B cell (primary cell): ENCODE data around the gene FOXN3. TPM values are rescaled to one million over a fixed set of nuclear protein-coding genes. Genes with fewer than 3 reads are reported as not detected.

Source experiments
- ATAC-seq: fragments of 200-7000 bp; cut with Tn5 transposase; one replicate; pipeline ENCODE4 v1.10.0; 2021; ENCODE audit warnings: low read depth, mild to moderate bottlenecking, moderate number of reproducible peaks, moderate library complexity
- CTCF ChIA-PET: fragments of 350-600 bp; sonication (Branson Sonifier 250); formaldehyde crosslinking; loops from one replicate; lab custom pipeline; 2021; ENCODE audit warnings: antibody characterized with exemption, inconsistent platforms; lab: Charles Lee
- POLR2A ChIA-PET: fragments of 350-600 bp; sonication (Branson Sonifier 250); formaldehyde crosslinking; loops from one replicate; lab custom pipeline; 2021; ENCODE audit warnings: antibody characterized with exemption; lab: Charles Lee
- DNase-seq: peaks from one replicate; pipeline ENCODE4 v3.0.0; 2013
- H2AFZ ChIP-seq: 2 replicates; pipeline ENCODE4 v1.6.1; 2012; ENCODE audit warnings: mild to moderate bottlenecking, low read depth, low read length; ENCODE audit not compliant: insufficient read depth, poor library complexity, severe bottlenecking
- H3K27ac ChIP-seq, 2 donors: 1 replicate in 1 of 2; 2 replicates in 1 of 2; pipeline ENCODE4 v1.5.1; 2012 to 2013; ENCODE audit warnings: low read length in 2 of 2, mild to moderate bottlenecking in 2 of 2, moderate library complexity in 1 of 2
- H3K27me3 ChIP-seq, 4 experiments: fragments of 200-600 bp in 1 of 4; sonication (generic) in 1 of 4; replicated peaks in 1 of 4; 1 replicate in 2 of 4; 2 replicates in 2 of 4; pipeline versions ENCODE4 v1.6.1 to v1.7.0; 2013 to 2016; ENCODE audit warnings: low read length in 3 of 4, mild to moderate bottlenecking in 2 of 4, mixed read lengths in 1 of 4, moderate library complexity in 1 of 4; ENCODE audit not compliant: insufficient read depth in 4 of 4, control insufficient read depth in 3 of 4; ENCODE audit errors: control extremely low read depth in 1 of 4
- H3K36me3 ChIP-seq, 2 experiments: replicated peaks in 1 of 2; 1 replicate in 1 of 2; 2 replicates in 1 of 2; pipeline versions ENCODE4 v1.6.1 to v1.7.1; 2013; ENCODE audit warnings: low read length in 1 of 2; ENCODE audit not compliant: insufficient read depth in 2 of 2, control insufficient read depth in 1 of 2; ENCODE audit errors: control extremely low read depth in 1 of 2, extremely low read depth in 1 of 2
- H3K4me1 ChIP-seq, 2 donors: fragments of 200-600 bp in 1 of 2; sonication (generic) in 1 of 2; 1 replicate in 1 of 2; 2 replicates in 1 of 2; pipeline versions ENCODE4 v1.5.1 to v1.6.1; 2013 to 2017; ENCODE audit warnings: low read length in 2 of 2; ENCODE audit not compliant: control insufficient read depth in 2 of 2, insufficient read depth in 2 of 2
- H3K4me2 ChIP-seq: replicated peaks from 2 replicates; pipeline ENCODE3; 2012; ENCODE audit warnings: mild to moderate bottlenecking, low read depth, low read length; ENCODE audit not compliant: poor library complexity, severe bottlenecking
- H3K4me3 ChIP-seq, 5 experiments: fragments of 200-600 bp in 1 of 5; sonication (generic) in 1 of 5; 1 replicate in 3 of 5; 2 replicates in 2 of 5; pipeline versions ENCODE4 v1.5.1 to v1.7.0; 2011 to 2016; ENCODE audit warnings: low read length in 4 of 5, mild to moderate bottlenecking in 4 of 5, low read depth in 2 of 5, control low read depth in 1 of 5, moderate library complexity in 1 of 5; ENCODE audit not compliant: insufficient read depth in 1 of 5; ENCODE audit errors: control extremely low read depth in 1 of 5, extremely low read depth in 1 of 5
- H3K79me2 ChIP-seq: fragments of 200-600 bp; sonication (generic); one replicate; pipeline ENCODE4 v1.6.0; 2016; ENCODE audit warnings: low read length; ENCODE audit not compliant: control insufficient read depth, insufficient read depth
- H3K9ac ChIP-seq: fragments of 200-600 bp; sonication (generic); 2 replicates; pipeline ENCODE4 v1.6.1; 2017; ENCODE audit warnings: mild to moderate bottlenecking, low read length, moderate library complexity
- H3K9me3 ChIP-seq, 3 donors: one replicate each; pipeline versions ENCODE4 v1.6.1 to v1.7.1; 2013; ENCODE audit warnings: low read length in 2 of 3; ENCODE audit not compliant: control insufficient read depth in 2 of 3, insufficient read depth in 1 of 3; ENCODE audit errors: control extremely low read depth in 1 of 3
- H4K20me1 ChIP-seq: 2 replicates; pipeline ENCODE4 v1.6.0; 2012; ENCODE audit warnings: mild to moderate bottlenecking, low read length; ENCODE audit not compliant: insufficient read depth, control insufficient read depth, poor library complexity, severe bottlenecking
- H3K27ac Mint-ChIP-seq: one replicate; pipeline ENCODE4 v1.8.0; 2021; ENCODE audit warnings: mixed read lengths
- H3K27me3 Mint-ChIP-seq: one replicate; pipeline ENCODE4 v1.8.0; 2021; ENCODE audit warnings: mixed read lengths
- H3K4me1 Mint-ChIP-seq: one replicate; pipeline ENCODE4 v1.8.0; 2021; ENCODE audit warnings: mixed read lengths
- H3K4me3 Mint-ChIP-seq: one replicate; pipeline ENCODE4 v1.8.0; 2021; ENCODE audit warnings: mixed read lengths
- H3K9me3 Mint-ChIP-seq: one replicate; pipeline ENCODE4 v1.8.0; 2022; ENCODE audit warnings: mixed read lengths; ENCODE audit not compliant: insufficient read depth
- EZH2 ChIP-seq: IDR thresholded peaks from 2 replicates; pipeline ENCODE4 v1.6.1; 2012; ENCODE audit warnings: borderline replicate concordance, low read depth, mild to moderate bottlenecking, moderate library complexity, low read length; ENCODE audit not compliant: insufficient read depth, poor library complexity, severe bottlenecking
- WGBS: methylation state at CpG from one replicate; pipeline ENCODE4 v1.1.5; 2013; ENCODE audit warnings: missing lambda C conversion rate; ENCODE audit not compliant: insufficient coverage; 5-methylcytosine and 5-hydroxymethylcytosine counted together
- intact Hi-C: fragments of 100-400 bp; cut with micrococcal nuclease; formaldehyde crosslinking; loops from one replicate; pipeline ENCODE4 v1.10.0; 2022
- polyA plus RNA-seq: library from polyadenylated mRNA; depleted of rRNA; stranded (reverse); fragments of >200 nt; gene quantifications from 2 replicates; pipeline ENCODE4 v1.2.3, GENCODE V29; 2012
- total RNA-seq, 2 donors: library from RNA; stranded (reverse); fragments of 120-200 nt in 1 of 2; gene quantifications; 1 replicate in 1 of 2; 2 replicates in 1 of 2; pipeline versions ENCODE4 v1.2.3 to v1.2.4, GENCODE V29; 2013 to 2022
- TF ChIP-seq, protein P1 (sequence below): fragments of 200-600 bp; IDR thresholded peaks from one replicate; pipeline ENCODE4 v1.8.0; 2022; ENCODE audit warnings: antibody characterized with exemption, mild to moderate bottlenecking

Gene FOXN3
- total and polyA plus RNA-seq, 2 donors (not counting 1 experiment from before 2014, with no cell fraction given): 80.6 to 98.2 TPM

DNA sequence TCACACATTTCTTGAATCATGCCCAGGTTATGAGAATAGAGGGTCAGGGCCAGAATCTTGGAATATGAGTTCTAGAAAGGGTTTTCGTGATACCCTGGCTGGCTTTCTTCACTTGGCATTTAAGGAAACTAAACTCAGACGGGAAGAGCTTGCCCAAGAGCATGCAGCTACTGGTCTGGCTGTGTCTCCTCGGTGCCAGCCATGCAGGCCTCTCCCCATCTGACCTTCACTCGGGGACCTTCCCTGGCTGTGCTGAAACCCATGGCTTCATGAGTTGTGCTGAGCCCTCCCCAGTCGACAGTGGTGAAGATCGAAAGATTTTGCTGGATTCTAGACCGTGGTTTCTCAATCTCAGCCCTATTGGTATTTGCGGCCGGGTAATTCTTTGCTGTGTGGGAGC lies 38.0 kb downstream of the FOXN3 start:
- CTCF ChIA-PET: interaction anchor here (1.5 kb wide), 1 partner anchor 44 kb away, joined by 6 read pairs; no protein-coding TSS in a partner anchor
- Mint-ChIP-seq H3K4me1 (peaks cover 57% of the 10 kb centered on the region), H3K9me3 (peaks cover 6% of the 10 kb centered on the region), H3K27ac (peak overlapping the region; percentile 32), H3K4me3 (no peak overlapping the region), H3K27me3 (no peaks in the 10 kb centered on the region)
- intact Hi-C loops: no loop called here
- Histone ChIP-seq H3K4me3 (no peak overlapping the region), H3K36me3 (peaks cover 0 to 4% of the 10 kb centered on the region in 2 experiments), H3K4me2 (no peak overlapping the region), H2AFZ (no peak overlapping the region), H3K27me3 (no peaks in the 10 kb centered on the region), H3K27ac (peak overlapping the region in 1 of 2 donors; percentile 62), H3K4me1 (peaks cover 27 to 32% of the 10 kb centered on the region in 2 donors), H3K9me3 (peaks cover 0 to 27% (median 13%) of the 10 kb centered on the region in 3 donors), H4K20me1 (peaks cover 7% of the 10 kb centered on the region), H3K79me2 (peaks cover 100% of the 10 kb centered on the region), H3K9ac (no peak overlapping the region)
- DNase-seq (no peak), ATAC-seq (no peak)
- TF ChIP-seq, protein P1, sequence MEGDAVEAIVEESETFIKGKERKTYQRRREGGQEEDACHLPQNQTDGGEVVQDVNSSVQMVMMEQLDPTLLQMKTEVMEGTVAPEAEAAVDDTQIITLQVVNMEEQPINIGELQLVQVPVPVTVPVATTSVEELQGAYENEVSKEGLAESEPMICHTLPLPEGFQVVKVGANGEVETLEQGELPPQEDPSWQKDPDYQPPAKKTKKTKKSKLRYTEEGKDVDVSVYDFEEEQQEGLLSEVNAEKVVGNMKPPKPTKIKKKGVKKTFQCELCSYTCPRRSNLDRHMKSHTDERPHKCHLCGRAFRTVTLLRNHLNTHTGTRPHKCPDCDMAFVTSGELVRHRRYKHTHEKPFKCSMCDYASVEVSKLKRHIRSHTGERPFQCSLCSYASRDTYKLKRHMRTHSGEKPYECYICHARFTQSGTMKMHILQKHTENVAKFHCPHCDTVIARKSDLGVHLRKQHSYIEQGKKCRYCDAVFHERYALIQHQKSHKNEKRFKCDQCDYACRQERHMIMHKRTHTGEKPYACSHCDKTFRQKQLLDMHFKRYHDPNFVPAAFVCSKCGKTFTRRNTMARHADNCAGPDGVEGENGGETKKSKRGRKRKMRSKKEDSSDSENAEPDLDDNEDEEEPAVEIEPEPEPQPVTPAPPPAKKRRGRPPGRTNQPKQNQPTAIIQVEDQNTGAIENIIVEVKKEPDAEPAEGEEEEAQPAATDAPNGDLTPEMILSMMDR: no peak
- no peak for TF ChIP-seq EZH2
- 97% methylated on average over 6 of the region's 9 CpGs for WGBS
- POLR2A ChIA-PET: no interaction called here

DNA sequence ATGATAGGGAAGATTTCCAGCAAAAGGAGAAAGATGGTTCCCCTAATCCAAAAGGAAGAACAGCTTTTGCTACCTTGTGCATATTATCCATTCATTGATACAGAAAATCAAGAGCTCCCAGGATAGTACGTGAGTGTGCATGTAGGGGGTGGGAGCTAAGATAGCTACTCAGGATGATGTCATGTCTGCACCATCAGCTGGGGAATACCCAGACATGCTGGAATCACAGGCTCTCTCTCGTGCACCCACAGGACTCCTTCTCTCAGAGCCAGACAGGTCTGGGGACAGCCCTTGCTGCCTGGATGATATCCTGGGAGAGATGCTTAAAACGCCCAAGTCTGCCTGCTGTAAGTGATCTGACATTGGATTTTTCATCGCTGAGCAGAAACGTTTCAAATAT lies 38.9 kb downstream of the FOXN3 start:
- intact Hi-C loops: no loop called here
- peaks cover 100% of the 10 kb centered on the region for H3K79me2 ChIP-seq
- TF ChIP-seq, protein P1: no peak
- no peak for TF ChIP-seq EZH2
- H2AFZ ChIP-seq: no peak overlapping the region
- H3K4me3 Mint-ChIP-seq: no peak overlapping the region
- peaks cover 23 to 29% of the 10 kb centered on the region in 2 donors for H3K4me1 ChIP-seq
- peaks cover 1 to 4% of the 10 kb centered on the region in 2 experiments for H3K36me3 ChIP-seq
- DNase-seq (peak; percentile 52), ATAC-seq (peak; percentile 70)
- no peaks in the 10 kb centered on the region for H3K27me3 ChIP-seq
- no peak overlapping the region for H3K4me2 ChIP-seq
- H3K9me3 Mint-ChIP-seq: peaks cover 6% of the 10 kb centered on the region
- WGBS: 22% methylated on average over 1 of the region's 5 CpGs
- no peaks in the 10 kb centered on the region for H4K20me1 ChIP-seq
- no peaks in the 10 kb centered on the region for H3K27me3 Mint-ChIP-seq
- CTCF ChIA-PET: interaction anchor here (1.1 to 1.5 kb wide), 2 partner anchors 13 to 43 kb away, joined by 4 to 6 read pairs; no protein-coding TSS in a partner anchor
- peak overlapping the region; percentile 53 for H3K27ac Mint-ChIP-seq
- H3K27ac ChIP-seq: peak overlapping the region in 1 of 2 donors; percentile 62
- no peak overlapping the region for H3K4me3 ChIP-seq
- POLR2A ChIA-PET: no interaction called here
- no peak overlapping the region for H3K9ac ChIP-seq
- peaks cover 53% of the 10 kb centered on the region for H3K4me1 Mint-ChIP-seq
- H3K9me3 ChIP-seq: peaks cover 0 to 29% (median 14%) of the 10 kb centered on the region in 3 donors
